Omental fat pad (tissue), 4 donors: ENCODE measurements around the gene GARIN3. TPM values are rescaled to one million over a fixed set of nuclear protein-coding genes. Genes with fewer than 3 reads are reported as not detected.

Experiments used
- ATAC-seq: fragments of 150-250 bp; one replicate; pipeline ENCODE4 v1.9.1; 2016; ENCODE audit warnings: mild to moderate bottlenecking, moderate library complexity; ENCODE audit not compliant: low FRiP score
- DNase-seq: peaks from one replicate; pipeline ENCODE4 v3.0.0-alpha.2; 2019; ENCODE audit warnings: low spot score
- total RNA-seq, 4 donors: library from RNA; depleted of rRNA; stranded (reverse); fragments of >200 nt; gene quantifications; one replicate each; pipeline ENCODE4 v1.1.0, GENCODE V29; 2016
- TF ChIP-seq, protein P1 (sequence below), 3 donors: fragments of 450-650 bp; IDR thresholded peaks; one replicate each; pipeline ENCODE4 v1.5.1; 2016 to 2017; ENCODE audit warnings: antibody characterized with exemption in 3 of 3, mild to moderate bottlenecking in 3 of 3, moderate library complexity in 2 of 3

The GARIN3 gene
- total RNA-seq, 4 donors from 2014 or later: not detected

GRCh38 chr5:157205708-157206107, 39.6 kb upstream of the GARIN3 start:
- TF ChIP-seq, protein P1, sequence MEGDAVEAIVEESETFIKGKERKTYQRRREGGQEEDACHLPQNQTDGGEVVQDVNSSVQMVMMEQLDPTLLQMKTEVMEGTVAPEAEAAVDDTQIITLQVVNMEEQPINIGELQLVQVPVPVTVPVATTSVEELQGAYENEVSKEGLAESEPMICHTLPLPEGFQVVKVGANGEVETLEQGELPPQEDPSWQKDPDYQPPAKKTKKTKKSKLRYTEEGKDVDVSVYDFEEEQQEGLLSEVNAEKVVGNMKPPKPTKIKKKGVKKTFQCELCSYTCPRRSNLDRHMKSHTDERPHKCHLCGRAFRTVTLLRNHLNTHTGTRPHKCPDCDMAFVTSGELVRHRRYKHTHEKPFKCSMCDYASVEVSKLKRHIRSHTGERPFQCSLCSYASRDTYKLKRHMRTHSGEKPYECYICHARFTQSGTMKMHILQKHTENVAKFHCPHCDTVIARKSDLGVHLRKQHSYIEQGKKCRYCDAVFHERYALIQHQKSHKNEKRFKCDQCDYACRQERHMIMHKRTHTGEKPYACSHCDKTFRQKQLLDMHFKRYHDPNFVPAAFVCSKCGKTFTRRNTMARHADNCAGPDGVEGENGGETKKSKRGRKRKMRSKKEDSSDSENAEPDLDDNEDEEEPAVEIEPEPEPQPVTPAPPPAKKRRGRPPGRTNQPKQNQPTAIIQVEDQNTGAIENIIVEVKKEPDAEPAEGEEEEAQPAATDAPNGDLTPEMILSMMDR (IDR thresholded peaks at IDR 0.05): no peak

DNA sequence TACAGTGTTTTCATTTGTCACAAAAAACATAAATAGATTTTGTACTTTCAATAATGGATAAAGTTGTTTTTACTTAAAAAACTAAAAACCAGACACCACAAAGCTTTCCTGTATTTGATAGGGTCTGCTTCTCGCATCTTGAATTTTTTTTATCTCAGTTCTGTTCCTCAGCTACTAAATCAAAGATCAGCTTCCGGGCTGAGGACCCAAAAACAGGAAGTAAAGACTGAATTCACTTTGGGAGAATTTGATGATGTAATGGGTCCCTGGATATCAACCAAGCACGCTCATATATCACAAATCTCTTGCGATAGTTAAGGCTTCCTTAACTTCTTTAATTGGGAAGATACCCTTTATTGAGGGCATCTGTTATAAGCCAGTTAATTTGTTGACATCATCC, 38.7 kb upstream of the GARIN3 start:
- ATAC-seq: no peak
- TF ChIP-seq, protein P1 (IDR thresholded peaks at IDR 0.05): no peak
- DNase-seq: no peak

More at GRCh38 chr5:157205708-157206107, 39.6 kb upstream of the GARIN3 start:
- ATAC-seq (no peak), DNase-seq (no peak)

- ATAC-seq (no peak), DNase-seq (no peak)
- TF ChIP-seq, protein P1 (IDR thresholded peaks at IDR 0.05): no peak
These were observed 37.4 kb upstream of the GARIN3 start for GRCh38 chr5:157203417-157203816.

GRCh38 chr5:157201857-157202256, 35.8 kb upstream of the GARIN3 start:
- TF ChIP-seq, protein P1 (IDR thresholded peaks at IDR 0.05): no peak
- DNase-seq (no peak), ATAC-seq (no peak)

DNA sequence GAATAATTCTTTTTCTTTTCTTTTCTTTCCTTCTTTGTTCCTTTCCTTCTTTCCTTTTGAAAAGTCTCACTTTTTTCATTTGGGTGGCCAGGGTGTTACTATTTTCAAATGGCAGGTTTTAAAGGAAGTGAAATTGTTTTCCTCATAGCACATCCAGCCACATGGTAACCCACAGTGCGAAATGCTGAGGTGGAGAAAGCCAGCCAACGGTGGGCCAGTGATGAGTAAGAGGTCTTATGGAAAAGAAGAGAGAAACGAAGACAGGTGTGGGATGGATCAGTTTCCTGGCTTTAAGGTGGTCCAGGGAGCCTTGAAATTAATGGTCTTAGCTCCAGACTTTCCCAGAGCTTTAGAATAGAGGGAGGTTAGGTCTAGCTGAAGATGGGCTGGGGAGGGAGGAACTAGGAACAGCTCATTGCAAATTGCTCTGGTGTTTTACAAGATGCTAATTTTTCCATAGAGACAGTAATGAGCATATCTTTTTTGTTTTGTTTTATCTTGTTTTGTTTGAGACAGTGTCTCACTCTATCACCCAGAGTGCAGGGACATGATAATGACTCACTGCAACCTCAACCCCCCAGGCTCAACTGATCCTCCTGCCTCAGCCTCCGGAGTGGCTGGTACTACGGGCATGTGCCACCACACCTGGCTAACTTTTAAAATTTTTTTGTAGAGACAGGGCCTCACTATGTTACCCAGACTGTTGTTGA, 32.4 kb upstream of the GARIN3 start:
- no peak for ATAC-seq
- no peak for DNase-seq
- TF ChIP-seq, protein P1 (IDR thresholded peaks at IDR 0.05): no peak

- TF ChIP-seq, protein P1 (IDR thresholded peaks at IDR 0.05): no peak
- ATAC-seq: no peak
- DNase-seq: no peak
These were observed 31.0 kb upstream of the GARIN3 start for GRCh38 chr5:157197086-157197485.

DNA sequence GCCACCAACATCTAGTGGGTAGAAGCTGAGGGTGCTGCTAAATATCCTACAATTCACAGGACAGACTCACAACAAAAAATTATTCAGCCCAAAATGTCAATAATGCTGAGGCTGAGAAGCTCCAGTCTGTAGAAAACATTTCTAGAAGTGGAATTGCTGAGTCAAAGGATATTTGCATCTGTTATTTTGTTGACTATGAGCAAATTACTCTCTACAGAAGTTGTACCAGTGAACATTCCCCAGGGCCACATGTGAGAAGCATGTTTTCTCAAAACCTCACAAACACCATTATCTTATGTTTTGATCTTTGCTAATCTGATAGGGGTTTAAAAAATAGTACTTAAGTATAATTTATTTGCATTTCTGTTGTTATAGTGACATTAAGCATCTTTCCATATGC, 30.0 kb upstream of the GARIN3 start:
- ATAC-seq (no peak), DNase-seq (no peak)
- TF ChIP-seq, protein P1 (IDR thresholded peaks at IDR 0.05): no peak
